ENCODE data around the gene ISCA2. TPM values are rescaled to one million over a fixed set of nuclear protein-coding genes. Genes with fewer than 3 reads are reported as not detected.

The ISCA2 gene
- polyA plus RNA-seq, 3 donors = 40.2 to 42.7 (median 41.7) TPM

Other genes with a start within 250 kb of the ISCA2 start
- 100 to 1,000 TPM; 101 to 149 (median 143) TPM for gene ABCD4, start 190.8 kb upstream of the ISCA2 start, polyA plus RNA-seq (ENCODE audit: insufficient read length in 3 of 3)
- under 1 TPM in 1 of 3 donors, not detected in 2; 0.06 TPM for gene VRTN, start 145.3 kb upstream of the ISCA2 start, polyA plus RNA-seq (ENCODE audit: insufficient read length in 3 of 3)
- under 1 TPM; 0.23 to 0.31 (median 0.30) TPM for gene SYNDIG1L, start 67.6 kb upstream of the ISCA2 start, polyA plus RNA-seq (ENCODE audit: insufficient read length in 3 of 3)
- gene NPC2, start 460 bp upstream of the ISCA2 start, polyA plus RNA-seq (ENCODE audit: insufficient read length in 3 of 3) = 100 to 1,000 TPM; 311 to 336 (median 311) TPM
- gene LTBP2, start 118.5 kb downstream of the ISCA2 start, polyA plus RNA-seq (ENCODE audit: insufficient read length in 3 of 3) = 1 to 10 TPM; 2.4 to 4.4 (median 2.9) TPM
- gene AREL1, start 219.3 kb downstream of the ISCA2 start, polyA plus RNA-seq (ENCODE audit: insufficient read length in 3 of 3) = 10 to 100 TPM; 33.1 to 38.4 (median 33.3) TPM
- gene FCF1, start 219.4 kb downstream of the ISCA2 start, polyA plus RNA-seq (ENCODE audit: insufficient read length in 3 of 3) = 10 to 100 TPM; 53.5 to 59.5 (median 56.0) TPM

Data from renal pelvis (tissue), 3 donors.